GM18508 (cell line): ENCODE data around the gene RAB19.
A peak's percentile ranks its signal among the peaks of the same experiment; 100 is the strongest.
"Not testable (repeated sequence)": the region's sequence is repeated elsewhere in the genome, so short reads cannot be mapped to it uniquely, and the experiment has no call there.

ENCODE experiments used
- ATAC-seq: cut with Tn5 transposase; IDR thresholded peaks from one replicate; pipeline ENCODE4 v1.9.1; 2021; ENCODE audit warnings: moderate number of reproducible peaks; ENCODE audit not compliant: insufficient read depth, unreplicated experiment

RAB19 gene

GRCh38 chr7:140398821-140399220, 5.0 kb upstream of the RAB19 start:
- ATAC-seq: no peak

DNA sequence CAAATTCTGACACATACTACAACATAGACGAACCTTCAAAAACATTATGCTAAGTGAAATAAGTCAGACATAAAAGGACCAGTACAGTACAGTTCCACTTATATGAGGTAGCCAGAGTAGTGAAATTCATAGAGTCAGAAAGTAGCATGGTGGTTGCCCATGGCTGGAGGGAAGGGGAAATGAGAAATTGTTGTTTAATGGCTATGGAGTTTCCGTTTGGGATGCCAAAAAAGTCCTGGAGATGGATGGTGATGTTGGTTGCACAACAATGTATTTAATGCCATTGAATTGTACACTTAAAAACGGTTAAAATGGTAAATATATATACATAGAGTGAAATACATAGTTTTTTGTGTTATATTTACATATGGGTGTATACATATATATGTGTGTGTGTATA, 3.5 kb upstream of the RAB19 start:
- ATAC-seq: no peak

DNA sequence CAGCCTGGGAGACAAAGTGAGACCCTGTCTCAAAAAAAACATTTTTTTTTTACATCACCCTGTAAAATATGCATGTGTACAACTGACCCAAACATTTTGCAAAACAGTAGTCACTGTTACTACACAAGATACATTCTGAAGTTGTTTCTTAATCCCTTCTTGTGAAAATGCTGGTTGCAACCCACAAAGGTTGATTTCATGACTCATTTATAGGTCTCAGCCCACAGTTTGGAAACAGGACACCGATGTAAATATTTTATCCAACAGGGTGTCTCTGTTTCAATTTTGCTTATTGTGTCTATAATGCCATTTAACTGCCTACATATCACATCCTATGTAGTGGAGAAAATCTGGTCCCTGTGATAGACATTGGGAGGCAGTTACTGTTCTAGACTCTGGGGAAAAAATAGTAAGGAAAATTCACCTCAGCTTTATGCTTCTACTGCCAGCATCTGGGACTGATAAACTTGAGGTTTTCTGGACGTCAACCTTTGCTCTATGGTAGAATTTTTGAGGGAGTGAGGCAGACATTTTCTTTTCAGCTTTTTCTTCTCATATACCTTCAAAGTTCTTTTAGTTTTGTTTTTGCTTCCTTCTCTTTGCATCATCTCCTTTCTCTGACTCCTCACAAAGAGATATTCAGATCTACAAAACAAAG, 1.6 kb upstream of the RAB19 start:
- ATAC-seq: no peak

DNA sequence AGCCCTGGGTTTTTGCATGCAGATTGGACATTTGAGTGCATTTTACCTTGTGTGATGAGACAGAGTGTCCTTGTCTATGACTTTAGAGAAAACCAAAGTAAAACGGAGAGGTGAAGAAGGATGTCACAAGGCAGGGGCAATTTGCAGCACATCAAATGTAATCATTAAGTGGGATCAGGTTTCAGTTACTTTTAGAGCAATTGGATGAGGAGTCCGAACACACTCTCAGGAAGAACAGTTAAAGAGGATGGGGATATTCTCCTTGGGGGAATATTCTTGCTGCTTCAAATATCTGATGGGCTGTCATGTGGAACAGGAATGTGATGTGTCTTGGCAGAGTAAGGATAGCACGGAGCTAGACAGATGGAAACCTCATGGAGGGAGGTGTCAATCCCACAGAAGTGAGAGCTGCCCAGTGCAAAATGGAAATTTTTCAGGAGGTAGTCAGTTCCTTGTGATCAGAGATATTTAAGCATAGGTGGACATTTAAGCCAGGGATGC, 757 bp downstream of the RAB19 start:
- no peak for ATAC-seq

DNA sequence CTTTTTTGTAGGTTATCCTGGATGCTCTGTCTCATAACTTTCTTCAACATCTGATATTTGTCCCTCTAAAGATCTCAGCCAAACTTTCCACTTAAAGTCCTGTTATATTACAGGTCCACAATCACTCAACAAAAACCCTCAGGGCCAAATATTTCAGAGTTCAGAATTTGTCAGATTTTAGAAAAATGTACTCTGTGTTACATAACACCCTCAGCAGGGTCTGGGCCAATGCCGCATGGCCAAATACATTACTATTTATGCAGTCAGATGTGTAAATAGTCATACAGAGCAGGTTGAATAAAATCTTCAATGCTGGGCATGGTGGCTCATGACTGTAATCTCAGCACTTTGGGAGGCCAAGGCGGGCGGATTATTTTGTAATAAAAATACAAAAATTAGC, 11.5 kb downstream of the RAB19 start:
- no peak for ATAC-seq

GRCh38 chr7:140415816-140416215, 12.0 kb downstream of the RAB19 start:
- ATAC-seq: not testable (repeated sequence)

DNA sequence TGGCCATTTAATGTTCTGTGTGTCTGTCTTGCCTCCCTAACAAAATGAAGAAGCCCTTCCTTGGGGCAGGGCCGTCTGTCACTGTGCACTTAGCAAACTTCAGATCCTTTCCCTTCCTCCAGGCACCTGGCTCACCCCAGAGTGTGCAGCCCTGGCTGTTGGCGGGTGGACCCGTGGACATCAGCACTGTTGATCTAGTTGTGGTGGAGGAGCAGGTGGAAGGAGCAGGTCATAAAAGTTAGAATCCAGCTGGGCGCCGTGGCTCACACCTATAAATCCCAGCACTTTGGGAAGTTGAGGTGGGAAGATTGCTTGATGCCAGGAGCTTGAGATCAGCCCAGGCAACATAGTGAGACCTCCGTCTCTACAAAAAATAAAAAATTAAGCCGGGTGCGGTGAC, 12.7 kb downstream of the RAB19 start:
- ATAC-seq: no peak

DNA sequence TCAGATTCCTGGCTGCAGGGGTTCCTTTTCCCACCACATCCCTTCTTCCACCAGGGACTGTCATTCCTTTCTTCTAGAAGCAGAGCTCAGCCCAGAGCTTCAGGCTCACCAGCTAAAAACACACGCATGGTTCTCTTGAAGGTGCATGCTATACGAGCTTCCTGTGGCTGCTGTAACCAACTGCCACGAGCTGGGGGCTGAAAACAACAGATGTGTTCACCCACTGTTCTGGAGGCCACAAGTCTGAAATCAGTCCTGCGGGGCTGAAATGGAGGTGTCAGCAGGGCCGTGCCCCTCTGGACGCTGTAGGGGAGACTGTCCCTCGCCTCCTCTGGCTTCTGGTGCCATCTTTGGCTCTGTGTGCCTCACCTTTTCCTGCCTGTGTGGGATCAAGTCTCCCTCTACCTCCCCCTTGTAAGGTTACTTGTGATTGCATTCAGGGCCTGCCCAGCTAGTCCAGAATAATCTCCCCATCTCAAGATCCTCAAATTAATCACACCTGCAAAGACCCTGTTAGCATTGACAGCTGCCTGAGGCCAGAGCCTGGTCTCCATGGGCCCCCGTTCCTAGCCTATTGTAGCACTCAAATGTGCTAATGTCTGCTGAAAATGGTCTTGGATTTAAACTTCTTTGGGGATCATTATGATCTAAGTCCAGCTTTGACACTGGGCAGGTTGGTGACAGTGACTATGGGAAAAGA, 13.7 kb downstream of the RAB19 start:
- no peak for ATAC-seq

DNA sequence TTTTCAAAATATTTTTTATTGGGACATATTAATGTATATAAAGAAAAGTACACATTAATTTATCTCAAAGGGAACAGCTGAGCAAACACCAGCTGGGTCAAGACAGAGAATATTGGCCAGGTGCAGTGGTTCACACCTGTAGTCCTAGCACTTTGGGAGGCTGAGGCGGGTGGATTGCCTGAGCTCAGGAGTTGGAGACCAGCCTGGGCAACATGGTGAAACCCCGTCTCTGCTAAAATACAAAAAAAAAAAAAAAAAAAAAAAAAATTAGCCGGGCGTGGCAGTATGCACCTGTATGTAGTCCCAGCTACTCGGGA, 14.3 kb downstream of the RAB19 start:
- not testable (repeated sequence) for ATAC-seq

- no peak for ATAC-seq
These were observed 14.8 kb downstream of the RAB19 start for GRCh38 chr7:140418653-140419052.

GRCh38 chr7:140421521-140421920, 17.7 kb downstream of the RAB19 start:
- ATAC-seq: no peak

- no peak for ATAC-seq
These were observed 19.6 kb downstream of the RAB19 start for GRCh38 chr7:140423501-140423900.

DNA sequence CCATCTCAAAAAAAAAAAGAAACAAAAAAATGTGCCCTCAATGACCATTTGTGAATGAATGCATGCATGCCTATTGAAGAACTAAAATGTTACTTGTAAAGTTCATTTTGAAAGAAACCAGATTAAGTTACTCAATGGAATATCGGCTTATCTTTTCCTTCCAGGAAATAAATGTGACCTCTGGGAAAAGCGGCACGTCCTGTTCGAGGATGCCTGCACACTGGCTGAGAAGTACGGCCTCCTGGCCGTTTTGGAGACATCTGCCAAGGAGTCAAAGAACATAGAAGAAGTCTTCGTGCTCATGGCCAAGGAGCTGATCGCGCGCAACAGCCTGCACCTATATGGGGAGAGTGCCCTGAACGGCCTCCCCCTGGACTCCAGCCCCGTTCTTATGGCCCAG, 21.9 kb downstream of the RAB19 start:
- no peak for ATAC-seq

- no peak for ATAC-seq
These were observed 22.3 kb downstream of the RAB19 start for GRCh38 chr7:140426130-140426529.

DNA sequence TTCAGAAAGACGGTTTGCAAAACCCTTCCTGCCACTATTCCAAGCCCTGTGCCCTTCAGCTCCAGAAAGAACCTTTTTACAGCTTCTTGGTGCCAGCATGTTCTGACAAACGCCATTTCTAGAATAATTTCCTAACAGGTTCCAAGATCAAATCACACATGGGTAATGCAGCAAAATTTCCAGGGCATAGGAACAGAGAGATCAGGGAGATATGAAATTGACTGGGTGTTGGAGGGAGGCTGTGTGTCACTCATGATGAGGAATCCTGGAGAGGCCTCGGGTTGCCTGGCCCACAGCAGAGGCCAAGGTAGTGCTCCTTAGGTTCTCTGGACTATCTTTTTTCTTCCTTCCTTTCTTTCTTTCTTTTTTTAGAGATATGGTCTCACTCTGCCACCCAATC, 29.5 kb downstream of the RAB19 start:
- no peak for ATAC-seq

DNA sequence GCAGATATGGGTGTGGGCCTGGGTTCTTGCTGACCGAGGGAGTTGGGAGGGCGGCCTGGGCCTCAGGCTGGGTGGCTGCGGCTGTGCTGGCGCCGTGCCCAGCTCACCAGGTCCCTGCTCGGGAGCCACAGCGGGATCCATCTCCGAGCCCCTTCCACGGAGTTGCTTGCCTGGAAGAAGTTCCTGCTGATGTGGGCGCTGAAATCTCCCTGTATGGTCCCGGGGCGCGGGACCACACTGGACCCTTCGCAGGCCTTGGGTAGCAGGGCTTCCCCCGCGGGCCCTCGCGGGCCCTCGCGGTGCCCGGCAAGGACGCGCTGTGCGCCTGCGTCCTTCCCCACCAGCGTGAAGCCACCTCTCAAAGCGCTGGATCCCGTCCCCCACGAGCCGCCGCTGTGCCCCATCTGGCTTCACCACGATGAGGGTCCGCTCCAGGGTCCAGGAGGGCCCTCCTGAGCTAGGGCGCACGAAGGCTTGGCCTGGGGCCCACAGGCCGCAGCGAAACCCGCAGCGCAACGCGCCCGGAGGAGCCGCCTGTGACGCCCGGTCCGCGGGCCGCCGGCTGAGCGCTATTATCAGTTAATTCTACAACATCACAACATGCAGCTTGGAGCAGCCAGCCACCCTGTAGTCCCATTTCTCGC, 31.5 kb downstream of the RAB19 start:
- ATAC-seq: no peak

DNA sequence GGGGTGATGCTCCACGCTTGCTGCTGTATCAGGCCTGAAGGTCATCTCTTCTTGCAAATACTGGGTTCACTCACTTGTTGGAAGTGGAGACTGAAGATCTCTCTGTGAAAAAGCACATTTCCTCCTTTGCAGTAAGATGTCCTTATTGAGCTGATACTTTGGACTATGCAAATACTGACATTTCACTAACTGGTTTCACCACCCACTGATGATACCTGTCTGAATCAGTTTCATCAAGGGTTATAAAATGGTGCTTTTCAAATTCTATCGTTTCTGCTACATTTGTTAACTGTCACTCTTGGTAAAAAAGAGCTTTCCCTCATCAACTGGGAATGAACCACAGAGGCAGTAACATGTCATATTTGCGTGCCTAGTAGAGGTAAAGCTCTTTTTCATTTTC, 35.5 kb downstream of the RAB19 start:
- ATAC-seq: peak; percentile 61

DNA sequence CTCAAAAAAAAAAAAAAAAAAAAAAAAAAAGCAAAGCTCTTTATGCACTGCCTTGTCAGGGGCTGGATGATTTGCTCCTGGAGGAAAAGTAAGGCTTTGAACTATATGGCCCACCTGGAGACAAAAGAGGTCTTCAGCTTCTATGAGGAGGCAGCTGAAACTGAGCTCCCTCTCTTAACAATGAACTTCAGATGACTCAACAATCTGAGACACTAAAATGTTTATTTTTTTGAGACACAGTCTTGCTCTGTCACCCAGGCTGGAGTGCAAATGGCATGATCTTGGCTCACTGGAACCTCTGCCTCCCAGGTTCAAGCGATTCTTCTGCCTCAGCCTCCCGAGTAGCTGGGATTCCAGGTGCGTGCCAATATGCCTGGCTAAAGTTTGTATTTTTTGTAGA, 36.7 kb downstream of the RAB19 start:
- no peak for ATAC-seq

DNA sequence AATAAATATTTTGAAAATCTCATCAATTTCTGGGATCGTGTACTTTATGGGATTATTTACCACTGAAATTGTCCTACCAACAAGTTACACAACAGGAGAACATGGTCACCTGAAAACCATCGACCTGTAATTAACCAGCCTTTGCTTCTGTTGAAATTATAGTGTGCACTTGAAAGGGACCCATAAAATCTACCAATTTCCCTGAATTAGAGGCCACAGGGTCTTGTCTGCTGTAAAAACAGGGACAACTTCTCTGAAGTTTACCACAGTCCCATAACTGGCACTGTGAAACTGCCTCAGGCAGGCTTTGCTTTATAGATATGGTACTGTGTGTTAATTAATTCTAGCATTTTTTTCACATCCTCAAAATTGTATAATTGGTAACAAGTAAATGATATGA, 37.7 kb downstream of the RAB19 start:
- ATAC-seq: no peak

GRCh38 chr7:140446467-140446866, 42.6 kb downstream of the RAB19 start:
- no peak for ATAC-seq

DNA sequence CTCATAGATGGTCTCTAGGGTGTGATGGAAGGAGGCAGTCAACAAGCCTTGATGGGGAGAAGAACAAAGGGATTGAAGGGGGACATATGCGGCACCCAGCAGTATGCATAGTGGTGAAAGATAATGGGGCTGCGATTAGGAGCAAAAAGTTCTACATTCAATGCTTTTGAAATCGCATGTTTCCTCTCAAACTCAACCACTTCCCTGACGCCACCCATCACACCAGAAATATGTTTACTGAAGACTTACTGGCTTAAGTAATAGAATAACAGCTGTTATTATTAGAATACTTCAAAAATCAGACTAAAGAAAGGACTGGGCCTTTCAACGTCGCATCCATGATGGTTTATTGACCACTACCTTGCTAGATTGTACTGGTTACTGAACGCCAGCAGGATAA, 44.0 kb downstream of the RAB19 start:
- no peak for ATAC-seq
